SK-N-SH (cell line): ENCODE data around the gene METTL2B. TPM values are rescaled to one million over a fixed set of nuclear protein-coding genes. Genes with fewer than 3 reads are reported as not detected.
"Not testable (repeated sequence)": the region's sequence is repeated elsewhere in the genome, so short reads cannot be mapped to it uniquely, and the experiment has no call there.

ENCODE experiments used
- CTCF ChIA-PET: fragments of 300-600, 350-600 bp; formaldehyde crosslinking; extraction: SDS; loops from one replicate; lab custom pipeline; 2021; lab: Yijun Ruan, JAX
- POLR2A ChIA-PET: fragments of 350-600 bp; sonication (Branson Sonifier 250); formaldehyde crosslinking; extraction: SDS; loops from one replicate; lab custom pipeline; 2020; ENCODE audit warnings: antibody characterized with exemption, inconsistent platforms; lab: Yijun Ruan, JAX
- DNase-seq: peaks from one replicate; pipeline ENCODE4 v3.0.0; 2012
- H2AFZ ChIP-seq: fragments of 200-600 bp; sonication (generic); 2 replicates; pipeline ENCODE4 v1.8.1; 2016; ENCODE audit warnings: antibody characterized with exemption, mild to moderate bottlenecking, low read depth
- H3F3A ChIP-seq: fragments of 200-600 bp; sonication (generic); replicated peaks from 2 replicates; pipeline ENCODE3; 2016; ENCODE audit warnings: antibody characterized with exemption, mild to moderate bottlenecking; ENCODE audit not compliant: insufficient read depth
- H3K27ac ChIP-seq, 2 experiments: fragments of 200-500 bp in 1 of 2; fragments of 200-600 bp in 1 of 2; sonication (Bioruptor generic) in 1 of 2; sonication (generic), shearing (Covaris generic) in 1 of 2; 2 replicates each; pipeline versions ENCODE4 v1.5.1 to v1.6.1; 2014 to 2016; ENCODE audit warnings: low read depth in 2 of 2, inconsistent platforms in 1 of 2, low read length in 1 of 2, mild to moderate bottlenecking in 1 of 2, mixed read lengths in 1 of 2
- H3K27me3 ChIP-seq: fragments of 200-600 bp; sonication (generic), shearing (Covaris generic); 2 replicates; pipeline ENCODE4 v1.6.1; 2016; ENCODE audit warnings: mixed run types; ENCODE audit not compliant: insufficient read depth
- H3K36me3 ChIP-seq, 2 experiments: fragments of 200-500 bp in 1 of 2; fragments of 200-600 bp in 1 of 2; sonication (Bioruptor generic) in 1 of 2; sonication (generic) in 1 of 2; replicated peaks in 1 of 2; 2 replicates each; pipeline versions ENCODE3 to v1.5.1; 2014 to 2016; ENCODE audit warnings: low read length in 1 of 2, mild to moderate bottlenecking in 1 of 2; ENCODE audit not compliant: insufficient read depth in 2 of 2, control insufficient read depth in 1 of 2
- H3K4me1 ChIP-seq, 2 experiments: fragments of 200-500 bp in 1 of 2; fragments of 200-600 bp in 1 of 2; sonication (Bioruptor generic) in 1 of 2; sonication (generic), shearing (Covaris generic) in 1 of 2; 2 replicates each; pipeline versions ENCODE4 v1.5.1 to v1.6.1; 2014 to 2016; ENCODE audit warnings: low read depth in 1 of 2, low read length in 1 of 2, mixed run types in 1 of 2; ENCODE audit not compliant: insufficient read depth in 2 of 2, control insufficient read depth in 1 of 2
- H3K4me2 ChIP-seq: fragments of 200-600 bp; sonication (generic), shearing (Covaris generic); 2 replicates; pipeline ENCODE4 v1.6.1; 2017; ENCODE audit warnings: mixed run types
- H3K4me3 ChIP-seq, 2 experiments: fragments of 200-500 bp in 1 of 2; fragments of 200-600 bp in 1 of 2; sonication (Bioruptor generic) in 1 of 2; sonication (generic), shearing (Covaris generic) in 1 of 2; 2 replicates each; pipeline versions ENCODE4 v1.5.1 to v1.8.1; 2014 to 2016; ENCODE audit warnings: low read depth in 2 of 2, inconsistent platforms in 1 of 2, low read length in 1 of 2, mild to moderate bottlenecking in 1 of 2, mixed read lengths in 1 of 2, moderate library complexity in 1 of 2
- H3K79me2 ChIP-seq: fragments of 200-600 bp; sonication (generic); 2 replicates; pipeline ENCODE4 v1.8.1; 2017; ENCODE audit warnings: mild to moderate bottlenecking; ENCODE audit not compliant: insufficient read depth
- H3K9ac ChIP-seq: fragments of 200-600 bp; sonication (generic); 2 replicates; pipeline ENCODE4 v1.6.1; 2017; ENCODE audit warnings: mixed run types
- H3K9me2 ChIP-seq: fragments of 200-600 bp; sonication (generic); 2 replicates; pipeline ENCODE4 v1.6.1; 2017; ENCODE audit warnings: mixed run types
- H3K9me3 ChIP-seq: fragments of 200-600 bp; sonication (generic); 2 replicates; pipeline ENCODE4 v1.6.1; 2017; ENCODE audit warnings: mixed run types, mild to moderate bottlenecking, moderate library complexity
- H4K20me1 ChIP-seq: fragments of 200-600 bp; sonication (generic); 2 replicates; pipeline ENCODE4 v1.6.1; 2017; ENCODE audit warnings: mild to moderate bottlenecking, mixed run types; ENCODE audit not compliant: insufficient read depth
- WGBS: methylation state at CpG from one replicate; pipeline ENCODE4 v1.1.6; 2017; ENCODE audit warnings: low lambda C conversion rate; 5-methylcytosine and 5-hydroxymethylcytosine counted together
- polyA plus RNA-seq, 3 experiments: library from polyadenylated mRNA; depleted of rRNA; stranded (reverse); fragments of >200 nt; gene quantifications; 2 replicates each; pipeline ENCODE4 v1.2.3, GENCODE V29; 2012

The METTL2B gene
- polyA plus RNA-seq, 1 of the 3 experiments (the other 2 are of a cell fraction): 22.5 TPM

DNA sequence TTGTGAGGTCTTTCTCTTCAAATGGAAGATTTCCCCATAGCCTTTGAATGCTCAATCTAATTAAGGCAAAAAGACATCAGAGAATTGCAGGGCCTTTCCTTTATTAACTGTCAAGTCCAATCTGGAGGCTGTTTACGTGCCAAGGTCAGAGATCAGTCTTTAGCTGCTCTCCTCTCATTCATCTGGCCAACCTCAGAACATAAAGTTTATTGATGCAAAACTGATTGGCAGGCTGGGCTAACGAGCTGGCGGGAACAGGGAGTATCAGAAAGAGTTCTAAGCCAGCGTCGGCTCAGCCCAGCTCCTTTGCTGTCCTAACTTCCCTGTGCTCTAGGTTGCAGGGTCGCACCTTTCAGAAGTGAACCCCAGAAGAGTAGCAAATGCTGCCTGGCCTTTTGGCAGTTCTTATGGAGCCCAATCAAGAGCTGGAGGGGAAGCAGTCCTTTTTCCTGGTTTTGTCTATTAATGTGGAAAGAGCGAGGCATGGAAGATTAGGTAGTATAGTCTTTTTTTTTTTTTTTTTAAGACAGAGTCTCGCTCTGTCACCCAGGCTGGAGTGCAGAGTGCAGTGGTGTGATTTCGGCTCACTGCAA, 47.5 kb downstream of the METTL2B start:
- POLR2A ChIA-PET, H3K27me3 ChIP-seq, H3K4me2 ChIP-seq, H4K20me1 ChIP-seq, H3K4me3 ChIP-seq, DNase-seq, H2AFZ ChIP-seq, H3K4me1 ChIP-seq, H3K9me2 ChIP-seq, H3K9ac ChIP-seq, H3K27ac ChIP-seq, H3K9me3 ChIP-seq: not testable (repeated sequence)
- 91% methylated on average over 9 of the region's 9 CpGs for WGBS
- CTCF ChIA-PET: interaction anchor here (0.7 kb wide), 1 partner anchor 63 kb away, joined by 3 read pairs; no protein-coding TSS in a partner anchor
- peaks cover 34% of the 10 kb centered on the region for H3F3A ChIP-seq
- H3K36me3 ChIP-seq: peaks cover 0 to 15% of the 10 kb centered on the region in 2 experiments
- peaks cover 21% of the 10 kb centered on the region for H3K79me2 ChIP-seq

DNA sequence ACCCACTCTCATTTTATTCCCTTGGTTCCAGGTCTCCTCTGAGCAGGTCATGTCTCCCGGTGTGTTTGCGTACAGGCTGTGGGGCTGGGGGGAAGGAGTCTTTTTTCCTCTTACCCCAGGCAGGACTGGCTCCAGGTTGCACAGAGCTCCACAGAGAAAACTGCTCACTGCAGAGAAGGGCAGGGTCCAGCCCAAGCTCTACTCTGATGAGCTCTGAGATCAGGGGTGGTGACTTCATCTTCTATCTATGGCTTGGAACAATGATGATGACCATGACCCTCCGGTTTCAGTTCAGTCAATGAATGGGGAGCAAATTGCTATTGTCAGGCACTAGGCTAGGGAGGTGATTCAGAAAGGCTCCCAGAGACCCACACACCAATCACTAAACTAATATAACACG, 49.0 kb downstream of the METTL2B start:
- H3K4me3 ChIP-seq, H3K4me2 ChIP-seq, H3K9me2 ChIP-seq, H4K20me1 ChIP-seq, H3K27me3 ChIP-seq, H3K9me3 ChIP-seq, DNase-seq, H3K27ac ChIP-seq, H3K9ac ChIP-seq, CTCF ChIA-PET, H2AFZ ChIP-seq: not testable (repeated sequence)
- Histone ChIP-seq H3K4me1 (peaks cover 7 to 12% of the 10 kb centered on the region in 2 experiments; a peak in 2 of 4 replicates), H3F3A (peaks cover 34% of the 10 kb centered on the region), H3K36me3 (peaks cover 0 to 15% of the 10 kb centered on the region in 2 experiments), H3K79me2 (peaks cover 37% of the 10 kb centered on the region)
- POLR2A ChIA-PET: interaction anchor here (0.6 kb wide), 1 partner anchor 51 kb away, joined by 3 read pairs; no protein-coding TSS in a partner anchor
- WGBS: 83% methylated on average over 4 of the region's 4 CpGs

DNA sequence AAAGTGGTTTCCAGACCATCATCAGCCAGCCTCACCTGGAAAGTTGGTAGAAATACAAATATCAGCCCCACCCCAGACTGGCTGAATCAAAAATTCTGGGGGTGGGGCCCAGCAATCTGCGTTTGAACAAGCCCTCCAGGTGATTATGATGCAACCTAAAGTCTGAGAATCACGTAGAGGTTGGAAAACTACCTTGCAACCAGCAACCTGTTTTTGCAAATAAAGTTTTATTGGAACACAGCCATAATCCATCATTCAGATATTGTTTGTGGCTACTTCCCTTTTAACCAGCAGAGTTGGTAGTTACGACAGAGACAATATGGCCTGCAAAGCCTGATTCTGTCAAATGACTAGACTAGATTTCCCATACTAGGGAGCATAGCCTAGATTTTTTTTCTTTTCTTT, 49.5 kb downstream of the METTL2B start:
- H3K27me3 ChIP-seq, H3K9ac ChIP-seq, DNase-seq, CTCF ChIA-PET, H3K9me2 ChIP-seq, H3K9me3 ChIP-seq, H3K4me2 ChIP-seq, H2AFZ ChIP-seq, H3K4me3 ChIP-seq, H4K20me1 ChIP-seq, H3K27ac ChIP-seq: not testable (repeated sequence)
- H3K4me1 ChIP-seq: peaks cover 7 to 12% of the 10 kb centered on the region in 2 experiments; a peak in 2 of 4 replicates
- H3K79me2 ChIP-seq: peaks cover 39% of the 10 kb centered on the region
- WGBS: 96% methylated on average over 3 of the region's 3 CpGs
- peaks cover 0 to 15% of the 10 kb centered on the region in 2 experiments for H3K36me3 ChIP-seq
- POLR2A ChIA-PET: interaction anchor here (0.6 kb wide), 1 partner anchor 52 kb away, joined by 3 read pairs; no protein-coding TSS in a partner anchor
- peaks cover 34% of the 10 kb centered on the region for H3F3A ChIP-seq

DNA sequence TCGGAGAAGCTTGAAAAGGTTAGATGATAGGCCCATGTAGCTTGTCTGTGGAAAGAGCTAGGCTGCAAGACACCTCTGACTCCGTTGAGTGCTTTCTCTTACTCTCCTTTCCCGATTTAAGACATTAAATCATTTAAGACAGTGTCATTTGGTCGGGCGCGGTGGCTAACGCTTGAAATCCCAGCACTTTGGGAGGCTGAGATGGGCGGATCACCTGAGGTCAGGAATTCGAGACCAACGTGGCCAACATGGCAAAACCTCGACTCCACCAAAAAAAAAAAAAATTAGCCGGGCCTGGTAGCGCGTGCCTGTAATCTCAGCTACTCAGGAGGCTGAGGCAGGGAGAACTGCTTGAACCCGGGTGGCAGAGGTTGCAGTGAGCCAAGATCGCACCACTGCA, 52.6 kb downstream of the METTL2B start:
- H3K9ac ChIP-seq, H3K27me3 ChIP-seq, H3K9me2 ChIP-seq, H3K27ac ChIP-seq, H2AFZ ChIP-seq, CTCF ChIA-PET, DNase-seq, H3K4me1 ChIP-seq, H3K4me3 ChIP-seq, POLR2A ChIA-PET, H3K9me3 ChIP-seq: not testable (repeated sequence)
- H3K79me2 ChIP-seq: peaks cover 69% of the 10 kb centered on the region
- peaks cover 37% of the 10 kb centered on the region for H3F3A ChIP-seq
- peaks cover 15% of the 10 kb centered on the region; the same call in 1 of the 2 replicates for H4K20me1 ChIP-seq
- whole genome bisulfite sequencing: 96% methylated on average over 16 of the region's 16 CpGs
- H3K4me2 ChIP-seq: peak overlapping the region; percentile 91; the same call in 1 of the 2 replicates
- peaks cover 5 to 21% of the 10 kb centered on the region in 2 experiments for H3K36me3 ChIP-seq

DNA sequence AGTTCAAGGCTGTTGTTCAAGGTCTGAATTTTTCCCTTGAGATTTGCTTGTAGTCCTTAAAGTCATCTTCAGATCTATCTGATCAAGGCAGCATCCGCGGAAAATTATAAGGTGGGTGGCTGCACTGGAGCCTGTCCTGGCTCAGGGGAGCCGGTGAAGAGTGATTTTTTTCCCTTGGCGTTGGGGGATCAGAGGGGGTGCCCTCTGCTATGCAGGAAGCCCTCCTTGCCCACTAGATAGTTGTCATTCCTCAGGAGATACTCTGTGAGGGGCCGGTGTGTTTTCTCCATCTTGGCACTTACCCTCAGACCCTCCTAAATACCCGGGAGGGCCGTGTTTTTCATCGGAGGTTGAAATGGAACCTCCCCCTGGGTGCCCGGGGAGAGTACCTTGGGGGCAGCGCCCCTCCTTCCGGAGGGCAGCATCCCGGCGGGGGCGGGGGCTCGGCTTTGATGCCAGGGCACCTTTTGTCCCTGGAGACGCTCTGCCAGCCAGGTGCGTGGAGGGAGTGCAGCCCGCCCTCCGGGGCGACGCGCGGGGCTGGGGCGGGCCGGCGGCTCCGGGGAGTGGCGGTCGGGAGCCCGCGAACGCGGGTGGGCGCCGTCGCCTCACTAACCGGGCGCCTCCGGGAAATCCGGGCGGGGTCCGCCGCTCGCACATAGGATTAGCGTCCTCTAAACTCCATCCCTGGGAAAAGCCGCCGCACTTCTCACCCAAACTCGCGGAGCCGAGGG, 53.7 kb downstream of the METTL2B start:
- H3K36me3 ChIP-seq: peaks cover 6 to 23% of the 10 kb centered on the region in 2 experiments
- peak overlapping the region; percentile 98 for H3K9ac ChIP-seq
- peak overlapping the region; percentile 51 for H2AFZ ChIP-seq
- peak overlapping the region; percentile 38 to 85; a peak in 3 of 4 replicates for H3K27ac ChIP-seq
- POLR2A ChIA-PET, H3K9me2 ChIP-seq, H3K27me3 ChIP-seq, H3K9me3 ChIP-seq, H3K4me1 ChIP-seq, CTCF ChIA-PET: not testable (repeated sequence)
- peaks cover 31% of the 10 kb centered on the region for H3F3A ChIP-seq
- 6% methylated on average over 17 of the region's 50 CpGs for WGBS
- peak overlapping the region; percentile 67 to 76 for H3K4me3 ChIP-seq
- peak overlapping the region; percentile 91 for H3K4me2 ChIP-seq
- peak; percentile 67 for DNase-seq
- H4K20me1 ChIP-seq: peaks cover 19% of the 10 kb centered on the region; the same call in 1 of the 2 replicates
- H3K79me2 ChIP-seq: peaks cover 80% of the 10 kb centered on the region
